Tibial nerve (tissue), 4 donors: Measurements from ENCODE around the gene PRPH2.

Source experiments
- EP300 ChIP-seq, 2 donors: sonication (generic); formaldehyde crosslinking; IDR thresholded peaks; one replicate each; pipeline ENCODE4 v1.6.1; 2017; ENCODE audit warnings: antibody characterized with exemption in 2 of 2, mild to moderate bottlenecking in 1 of 2
- POLR2A ChIP-seq, 2 donors: fragments of 450-650 bp; IDR thresholded peaks; one replicate each; pipeline ENCODE4 v1.6.1; 2017; ENCODE audit warnings: antibody characterized with exemption in 2 of 2, mild to moderate bottlenecking in 2 of 2, moderate library complexity in 2 of 2
- TF ChIP-seq, protein P1 (sequence below), 5 experiments: fragments of 200-600 bp in 3 of 5; fragments of 450-650 bp in 2 of 5; sonication (generic) in 3 of 5; IDR thresholded peaks; one replicate each; pipeline ENCODE4 v1.5.1; 2016 to 2019; ENCODE audit warnings: antibody characterized with exemption in 5 of 5, mild to moderate bottlenecking in 3 of 5, moderate library complexity in 2 of 5

DNA sequence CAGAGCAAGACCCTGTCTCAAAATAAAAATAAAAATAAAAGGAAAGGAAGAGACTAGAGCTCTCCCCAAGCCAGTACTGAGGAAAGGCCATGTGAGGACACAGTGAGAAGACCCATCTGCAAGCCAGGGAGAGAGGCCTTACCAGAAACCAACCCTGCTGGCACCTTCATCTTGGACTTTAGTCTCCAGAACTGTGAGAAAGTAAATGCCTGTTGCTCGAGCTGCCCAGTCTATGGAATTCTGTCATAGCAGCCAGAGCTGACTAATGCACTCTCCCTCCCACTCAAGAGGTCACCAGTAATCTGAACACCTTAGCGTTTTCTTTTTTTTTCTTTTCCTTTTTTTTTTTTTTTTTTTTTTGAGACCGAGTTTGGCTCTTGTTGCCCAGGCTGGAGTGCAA lies 7.3 kb upstream of the PRPH2 start:
- TF ChIP-seq, protein P1, sequence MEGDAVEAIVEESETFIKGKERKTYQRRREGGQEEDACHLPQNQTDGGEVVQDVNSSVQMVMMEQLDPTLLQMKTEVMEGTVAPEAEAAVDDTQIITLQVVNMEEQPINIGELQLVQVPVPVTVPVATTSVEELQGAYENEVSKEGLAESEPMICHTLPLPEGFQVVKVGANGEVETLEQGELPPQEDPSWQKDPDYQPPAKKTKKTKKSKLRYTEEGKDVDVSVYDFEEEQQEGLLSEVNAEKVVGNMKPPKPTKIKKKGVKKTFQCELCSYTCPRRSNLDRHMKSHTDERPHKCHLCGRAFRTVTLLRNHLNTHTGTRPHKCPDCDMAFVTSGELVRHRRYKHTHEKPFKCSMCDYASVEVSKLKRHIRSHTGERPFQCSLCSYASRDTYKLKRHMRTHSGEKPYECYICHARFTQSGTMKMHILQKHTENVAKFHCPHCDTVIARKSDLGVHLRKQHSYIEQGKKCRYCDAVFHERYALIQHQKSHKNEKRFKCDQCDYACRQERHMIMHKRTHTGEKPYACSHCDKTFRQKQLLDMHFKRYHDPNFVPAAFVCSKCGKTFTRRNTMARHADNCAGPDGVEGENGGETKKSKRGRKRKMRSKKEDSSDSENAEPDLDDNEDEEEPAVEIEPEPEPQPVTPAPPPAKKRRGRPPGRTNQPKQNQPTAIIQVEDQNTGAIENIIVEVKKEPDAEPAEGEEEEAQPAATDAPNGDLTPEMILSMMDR (IDR thresholded peaks at IDR 0.05), result no peak
- TF ChIP-seq POLR2A (IDR thresholded peaks at IDR 0.05) (no peak), EP300 (IDR thresholded peaks at IDR 0.05) (no peak)
